HG02678 (cell line): ENCODE measurements around the gene RASA4.
"Not testable (repeated sequence)": the region's sequence is repeated elsewhere in the genome, so short reads cannot be mapped to it uniquely, and the experiment has no call there.

ENCODE experiments used
- ATAC-seq: cut with Tn5 transposase; IDR thresholded peaks from one replicate; pipeline ENCODE4 v1.9.1; 2021; ENCODE audit warnings: mild to moderate bottlenecking, moderate library complexity; ENCODE audit not compliant: unreplicated experiment

The RASA4 gene

DNA sequence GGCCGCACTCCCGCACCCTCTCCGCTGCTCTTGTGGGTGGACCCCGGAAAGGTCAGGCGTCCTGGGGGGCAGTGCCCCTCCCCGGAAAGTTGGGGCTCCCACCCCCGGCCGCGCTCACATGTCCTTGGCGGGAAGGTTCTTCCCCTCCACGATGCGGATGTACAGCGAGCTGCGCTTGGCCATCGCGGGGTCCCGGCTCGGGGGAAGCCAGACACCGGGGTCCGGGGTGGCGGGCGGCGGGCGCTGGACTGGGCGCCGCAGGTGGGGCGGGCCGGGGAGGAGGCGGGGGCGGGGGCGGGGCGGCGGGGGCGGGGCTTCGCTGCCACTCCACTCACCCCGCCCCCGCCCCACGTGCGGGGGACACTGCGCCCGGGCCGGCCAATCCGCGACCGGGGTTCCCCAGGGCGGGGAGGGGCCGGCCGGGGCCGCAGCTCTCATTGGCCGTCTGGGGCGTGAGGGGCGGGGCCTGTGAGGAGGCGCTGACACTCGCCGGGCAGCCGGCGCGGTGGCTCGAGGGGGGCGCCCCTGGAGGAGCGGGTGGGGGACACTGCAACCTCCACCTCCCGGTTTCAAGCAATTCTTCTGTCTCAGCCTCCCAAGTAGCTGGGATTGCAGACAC is at the start of gene RASA4:
Gene RASA4, minus strand, starts transcription at position 250 of the 619 bp plus-strand sequence. Its CDS starts 67 bp downstream, at position 183.
- peak; percentile 77 for ATAC-seq

GRCh38 chr7:102664765-102665164 is 48.2 kb upstream of the RASA4 start:
- ATAC-seq: not testable (repeated sequence)

GRCh38 chr7:102649924-102650323 is 33.4 kb upstream of the RASA4 start, which contains the start of gene SPDYE2B:
SPDYE2B (plus strand) TSS chr7:102650319; CDS start chr7:102652349, 2,030 bp downstream.
- not testable (repeated sequence) for ATAC-seq

GRCh38 chr7:102647813-102648212 is 31.3 kb upstream of the RASA4 start:
- ATAC-seq: not testable (repeated sequence)

DNA sequence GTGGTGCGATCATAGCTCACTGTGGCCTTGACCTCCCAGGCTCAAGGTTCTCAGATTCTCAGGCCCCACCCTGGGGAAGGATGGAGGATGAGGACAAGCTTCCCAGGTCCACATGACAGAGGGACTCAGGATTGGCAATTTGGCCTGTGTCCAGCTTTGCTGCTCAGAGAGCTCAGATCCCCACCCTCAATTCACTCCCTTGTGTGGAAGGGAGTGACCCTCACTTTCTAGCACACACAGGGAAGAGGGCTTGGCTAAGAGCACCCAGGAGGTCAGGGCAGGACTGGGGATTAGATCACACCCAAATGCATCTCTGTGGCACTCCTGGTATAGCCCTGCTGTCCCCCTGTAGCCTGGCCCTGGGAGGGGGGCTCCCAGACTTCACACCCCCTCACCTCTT is 26.8 kb upstream of the RASA4 start:
- ATAC-seq: not testable (repeated sequence)

DNA sequence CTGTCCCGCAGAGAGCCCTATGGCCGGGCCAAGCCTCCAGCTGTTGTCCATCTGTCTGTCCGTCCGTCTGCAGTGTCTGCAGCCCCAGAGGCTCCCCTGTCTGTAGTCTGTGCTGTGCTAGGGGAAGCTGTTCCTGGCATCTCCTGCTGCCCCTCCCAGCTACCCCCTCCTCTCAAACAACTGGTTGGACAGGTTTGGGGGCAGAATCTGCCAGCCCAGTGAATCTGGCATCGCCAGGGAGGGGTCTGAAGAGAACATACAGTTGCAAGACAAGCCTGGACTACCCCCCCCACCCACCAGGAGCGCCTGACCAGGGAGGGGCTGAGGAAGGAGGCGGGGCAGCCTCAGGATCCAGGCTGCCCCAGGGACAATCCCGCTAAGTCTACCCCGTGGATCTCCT is 26.1 kb upstream of the RASA4 start, which contains the start of gene UPK3BL1:
Gene UPK3BL1, minus strand, starts transcription at position 101 of the 400 bp plus-strand sequence. Its CDS starts 50 bp downstream, at position 51.
- not testable (repeated sequence) for ATAC-seq

- not testable (repeated sequence) for ATAC-seq
These were observed 22.3 kb upstream of the RASA4 start for GRCh38 chr7:102638848-102639247.

DNA sequence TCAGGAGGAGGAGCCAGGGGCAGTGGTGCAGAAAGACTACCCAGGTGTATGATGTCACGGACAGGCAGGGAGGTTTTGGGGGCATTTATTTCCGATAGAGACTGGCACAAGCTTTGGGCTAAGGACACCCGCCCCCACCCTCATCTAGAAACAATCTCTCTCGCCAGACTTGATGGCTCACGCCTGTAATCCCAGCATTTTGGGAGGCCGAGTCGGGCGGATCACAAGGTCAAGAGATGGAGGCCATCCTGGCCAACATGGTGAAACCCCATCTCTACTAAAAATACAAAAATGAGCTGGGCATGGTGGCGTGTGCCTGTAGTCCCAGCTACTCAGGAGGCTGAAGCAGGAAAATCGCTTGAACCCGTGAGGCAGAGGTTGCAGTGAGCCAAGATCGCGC is 20.4 kb upstream of the RASA4 start:
- not testable (repeated sequence) for ATAC-seq

- not testable (repeated sequence) for ATAC-seq
These were observed 18.8 kb upstream of the RASA4 start for GRCh38 chr7:102635354-102635753.

- ATAC-seq: not testable (repeated sequence)
These were observed 17.7 kb upstream of the RASA4 start for GRCh38 chr7:102634299-102634698.

GRCh38 chr7:102630622-102631021 is 14.1 kb upstream of the RASA4 start:
- not testable (repeated sequence) for ATAC-seq

- not testable (repeated sequence) for ATAC-seq
These were observed 10.8 kb upstream of the RASA4 start for GRCh38 chr7:102627271-102627904.

- ATAC-seq: not testable (repeated sequence)
These were observed 1.6 kb upstream of the RASA4 start for GRCh38 chr7:102618122-102618521.

GRCh38 chr7:102615930-102616329 is 626 bp downstream of the RASA4 start:
- not testable (repeated sequence) for ATAC-seq

DNA sequence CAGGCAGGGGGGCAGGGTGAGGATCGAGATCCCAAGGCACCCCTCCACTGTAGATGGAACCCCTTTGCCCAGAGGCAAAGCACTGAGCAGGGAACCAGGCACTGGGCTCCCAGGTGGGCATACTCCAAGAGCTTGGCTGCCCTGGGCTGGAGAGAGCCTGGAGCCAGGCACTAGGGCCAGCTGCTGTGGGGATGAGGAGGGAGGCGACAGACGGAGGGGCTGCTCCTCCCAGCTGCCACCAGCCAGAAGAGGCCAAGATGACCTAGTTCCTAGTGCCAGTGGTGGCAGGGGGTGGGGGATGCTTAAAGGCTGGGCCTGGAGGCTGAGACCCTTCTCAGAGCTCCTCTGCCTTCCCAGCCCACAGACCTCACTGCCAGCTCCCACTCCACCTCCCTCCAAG is 1.7 kb downstream of the RASA4 start:
- ATAC-seq: not testable (repeated sequence)

DNA sequence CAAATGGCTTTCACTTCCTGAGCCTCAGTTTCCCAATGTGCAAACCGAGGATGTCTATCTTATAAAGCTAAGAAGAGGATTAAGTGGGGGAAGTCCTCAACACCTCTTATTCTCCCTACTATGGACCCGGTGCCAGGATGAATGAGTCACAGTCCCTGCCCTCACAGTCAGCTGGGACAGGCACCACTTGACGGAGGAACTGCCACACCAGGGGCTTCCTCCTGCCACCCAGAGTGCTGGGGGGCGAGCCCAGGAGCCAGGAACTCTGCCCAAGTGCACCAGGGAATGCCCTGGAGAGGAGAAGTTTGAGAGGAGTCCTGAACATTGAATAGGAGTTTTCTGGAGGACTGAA is 2.2 kb downstream of the RASA4 start:
- ATAC-seq: peak; percentile 19

DNA sequence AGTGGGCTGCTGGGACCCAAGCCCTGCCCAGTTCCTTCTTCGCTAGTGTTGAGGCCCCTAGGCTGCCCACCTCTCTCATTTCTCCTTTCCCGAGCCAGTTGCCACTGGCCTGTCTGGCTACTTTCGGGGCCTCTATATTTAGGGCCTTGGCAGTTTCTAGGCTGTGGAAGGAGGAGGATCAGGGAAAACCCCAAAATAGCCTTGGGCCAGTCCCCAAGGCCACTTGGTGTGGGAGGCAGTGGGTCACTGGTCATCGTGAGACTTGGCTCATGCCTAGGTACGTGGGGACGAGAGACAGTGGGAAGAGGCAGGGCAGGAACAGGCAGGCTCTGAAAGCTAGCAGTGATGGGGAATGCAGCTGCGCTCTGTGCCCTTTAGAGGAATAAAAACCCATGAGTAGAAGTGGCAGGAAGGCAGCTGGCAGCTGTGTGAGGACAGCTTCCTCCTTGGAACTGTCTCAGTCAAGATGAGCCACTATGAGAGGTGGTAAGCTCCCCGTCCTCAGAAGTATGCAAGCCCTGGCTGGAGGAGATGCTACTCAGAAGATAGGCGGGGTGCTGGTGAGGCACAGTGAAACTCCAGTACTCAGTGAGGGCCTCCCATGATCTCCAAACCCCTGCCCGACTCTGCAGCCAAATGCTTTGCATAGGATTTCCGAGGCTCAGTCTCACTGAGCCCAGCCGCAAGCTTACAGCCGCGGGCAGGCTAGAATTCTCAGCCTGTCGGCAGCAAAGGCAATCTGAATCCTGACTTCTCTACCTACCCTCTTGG is 2.8 kb downstream of the RASA4 start:
- peak; percentile 71 for ATAC-seq

DNA sequence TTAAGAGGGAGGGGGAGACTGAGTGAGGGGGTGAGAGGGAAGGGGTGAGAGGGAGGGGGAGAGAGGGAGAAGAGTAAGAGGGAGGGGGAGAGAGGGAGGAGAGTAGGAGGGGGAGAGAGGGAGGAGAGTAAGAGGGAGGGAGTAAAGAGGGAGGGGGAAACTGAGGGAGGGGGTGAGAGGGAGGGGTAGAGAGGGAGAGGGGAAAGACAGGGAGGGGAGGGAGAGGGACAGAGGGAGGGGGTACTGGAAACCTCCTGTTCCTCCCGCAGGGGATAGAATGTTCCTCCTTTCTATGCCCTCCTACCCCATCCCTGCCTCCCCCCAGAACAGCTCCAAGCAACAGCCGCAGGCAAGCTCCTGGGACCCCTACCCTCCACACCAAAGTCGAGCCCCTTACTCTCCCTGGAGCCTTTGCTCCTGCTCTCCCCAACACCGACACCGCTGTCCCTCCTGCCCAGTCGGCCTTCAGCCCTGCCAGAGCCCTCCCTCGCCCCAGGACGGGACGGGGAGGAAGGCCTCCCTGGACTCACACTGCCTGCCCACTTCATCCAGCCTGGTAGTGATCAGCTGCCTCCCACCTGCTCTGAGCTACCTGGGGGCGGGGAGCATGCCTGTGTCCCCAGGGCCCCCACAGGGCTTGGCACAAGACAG is 4.8 kb downstream of the RASA4 start:
- ATAC-seq: not testable (repeated sequence)

DNA sequence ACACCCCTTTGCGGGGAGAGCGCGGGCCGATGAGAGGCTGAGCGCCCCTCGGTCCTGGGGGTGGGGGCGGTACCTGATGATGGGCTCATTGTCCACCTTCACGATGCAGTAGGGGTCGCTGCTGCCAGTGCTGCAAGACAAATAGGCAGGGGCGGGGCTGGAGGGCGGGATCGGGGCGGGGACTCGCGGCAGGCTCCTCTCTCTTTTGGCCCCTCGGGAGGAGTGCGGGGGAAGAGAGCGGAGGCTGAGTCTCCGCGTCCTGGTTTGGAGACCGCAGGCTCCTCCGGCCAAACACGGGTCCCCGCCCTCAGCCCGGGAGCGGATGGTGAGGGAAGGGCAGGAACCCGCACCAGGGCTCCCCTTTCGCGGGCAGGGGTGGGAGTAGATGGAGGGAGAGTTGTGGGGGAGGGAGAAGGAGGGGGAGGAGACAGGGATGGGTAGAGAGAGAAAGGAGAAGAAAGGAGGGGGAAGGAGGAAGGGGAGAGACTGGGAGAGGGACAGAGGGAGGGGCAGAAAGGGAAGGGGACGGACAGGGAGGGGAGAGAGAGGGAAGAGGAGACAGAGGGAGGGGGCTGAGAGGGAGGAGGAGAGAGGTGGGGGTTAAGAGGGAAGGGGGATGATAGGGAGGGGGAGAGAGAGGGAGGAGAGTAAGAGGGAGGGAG is 5.4 kb downstream of the RASA4 start:
- peak; percentile 40 for ATAC-seq

GRCh38 chr7:102610441-102610840 is 6.1 kb downstream of the RASA4 start:
- ATAC-seq: not testable (repeated sequence)
